Upper lobe of left lung (tissue), 4 donors: ENCODE data around the gene STOM.

ENCODE experiments used
- POLR2A ChIP-seq, 4 donors: fragments of 450-650 bp; IDR thresholded peaks; one replicate each; pipeline ENCODE4 v1.5.1; 2016 to 2017; ENCODE audit warnings: antibody characterized with exemption in 4 of 4, mild to moderate bottlenecking in 2 of 4
- TF ChIP-seq, protein P1 (sequence below), 6 experiments: fragments of 450-650 bp in 4 of 6; fragments of 200-600 bp in 2 of 6; sonication (generic) in 2 of 6; IDR thresholded peaks; one replicate each; pipeline ENCODE4 v1.5.1; 2016 to 2019; ENCODE audit warnings: antibody characterized with exemption in 6 of 6

DNA sequence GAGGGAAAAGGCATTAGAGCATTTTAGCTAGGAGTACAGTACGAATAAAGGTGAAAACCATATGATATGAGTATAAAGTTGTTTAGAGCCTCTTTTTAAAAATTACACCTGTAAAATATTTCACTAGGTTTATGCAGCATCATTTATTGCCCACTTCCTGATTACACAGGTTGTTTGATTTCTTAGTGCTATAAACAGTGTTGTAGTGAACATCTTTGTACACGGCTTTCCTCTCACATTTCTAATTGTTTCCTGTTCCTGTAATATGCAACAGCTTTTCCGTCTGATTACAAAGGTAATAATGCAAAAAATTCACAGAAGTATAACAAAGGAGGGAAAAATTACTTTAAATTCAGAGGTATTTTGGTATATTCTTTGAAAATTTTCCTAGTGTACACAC lies 13.0 kb downstream of the STOM start:
- TF ChIP-seq, protein P1, sequence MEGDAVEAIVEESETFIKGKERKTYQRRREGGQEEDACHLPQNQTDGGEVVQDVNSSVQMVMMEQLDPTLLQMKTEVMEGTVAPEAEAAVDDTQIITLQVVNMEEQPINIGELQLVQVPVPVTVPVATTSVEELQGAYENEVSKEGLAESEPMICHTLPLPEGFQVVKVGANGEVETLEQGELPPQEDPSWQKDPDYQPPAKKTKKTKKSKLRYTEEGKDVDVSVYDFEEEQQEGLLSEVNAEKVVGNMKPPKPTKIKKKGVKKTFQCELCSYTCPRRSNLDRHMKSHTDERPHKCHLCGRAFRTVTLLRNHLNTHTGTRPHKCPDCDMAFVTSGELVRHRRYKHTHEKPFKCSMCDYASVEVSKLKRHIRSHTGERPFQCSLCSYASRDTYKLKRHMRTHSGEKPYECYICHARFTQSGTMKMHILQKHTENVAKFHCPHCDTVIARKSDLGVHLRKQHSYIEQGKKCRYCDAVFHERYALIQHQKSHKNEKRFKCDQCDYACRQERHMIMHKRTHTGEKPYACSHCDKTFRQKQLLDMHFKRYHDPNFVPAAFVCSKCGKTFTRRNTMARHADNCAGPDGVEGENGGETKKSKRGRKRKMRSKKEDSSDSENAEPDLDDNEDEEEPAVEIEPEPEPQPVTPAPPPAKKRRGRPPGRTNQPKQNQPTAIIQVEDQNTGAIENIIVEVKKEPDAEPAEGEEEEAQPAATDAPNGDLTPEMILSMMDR (IDR thresholded peaks at IDR 0.05) = no peak
- no peak for TF ChIP-seq POLR2A (IDR thresholded peaks at IDR 0.05)
